ENCODE measurements around the gene EIF2A.

Gene EIF2A

DNA sequence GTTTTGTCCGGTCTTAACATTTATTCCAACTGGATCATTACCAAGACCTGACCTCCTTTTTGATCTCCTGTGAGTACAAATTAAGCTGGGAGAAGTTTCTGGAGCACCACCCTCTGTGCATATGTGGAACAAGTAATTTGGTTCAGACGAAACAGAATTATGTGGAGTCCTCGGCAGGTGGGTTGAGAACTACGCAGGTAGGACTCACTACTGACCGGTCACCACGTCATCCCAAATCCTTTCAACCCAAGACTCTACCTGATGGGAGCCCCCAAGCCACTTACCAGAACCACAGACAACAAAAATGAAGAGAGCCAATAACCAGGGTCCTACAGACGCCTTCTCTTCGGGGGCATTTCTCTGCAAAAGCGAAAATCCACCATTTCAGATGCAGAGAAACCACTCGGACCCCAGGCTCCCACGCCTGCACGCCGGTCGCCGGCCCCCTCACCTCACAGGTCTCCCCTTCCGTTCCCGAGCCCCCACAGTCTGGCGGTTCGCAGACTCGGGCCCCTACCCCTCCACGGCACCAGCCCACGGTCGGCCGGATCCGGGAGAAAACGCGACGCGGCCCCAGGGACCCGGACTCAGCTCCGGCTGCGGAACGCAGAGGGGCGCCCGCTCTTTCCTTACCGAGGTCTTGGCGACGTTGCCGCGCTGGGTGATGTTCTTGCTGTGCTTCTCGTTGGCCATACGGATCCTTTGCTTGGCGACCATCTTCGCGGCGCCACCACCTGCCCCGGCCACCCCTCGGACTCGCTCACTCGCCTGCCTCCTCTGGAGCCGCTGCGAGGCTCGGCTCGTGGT, 965 bp upstream of the EIF2A start:
- in situ Hi-C loops (cut with MboI; ENCODE audit: low sequenced_read_pairs, unreplicated experiment) = loop anchor here (25.0 kb wide), 1 partner anchor 167 kb away; the partner anchor contains the start of gene ERICH6
- DNase-seq (ENCODE audit: low spot score) = peak; percentile 57
- TF ChIP-seq, protein P1, sequence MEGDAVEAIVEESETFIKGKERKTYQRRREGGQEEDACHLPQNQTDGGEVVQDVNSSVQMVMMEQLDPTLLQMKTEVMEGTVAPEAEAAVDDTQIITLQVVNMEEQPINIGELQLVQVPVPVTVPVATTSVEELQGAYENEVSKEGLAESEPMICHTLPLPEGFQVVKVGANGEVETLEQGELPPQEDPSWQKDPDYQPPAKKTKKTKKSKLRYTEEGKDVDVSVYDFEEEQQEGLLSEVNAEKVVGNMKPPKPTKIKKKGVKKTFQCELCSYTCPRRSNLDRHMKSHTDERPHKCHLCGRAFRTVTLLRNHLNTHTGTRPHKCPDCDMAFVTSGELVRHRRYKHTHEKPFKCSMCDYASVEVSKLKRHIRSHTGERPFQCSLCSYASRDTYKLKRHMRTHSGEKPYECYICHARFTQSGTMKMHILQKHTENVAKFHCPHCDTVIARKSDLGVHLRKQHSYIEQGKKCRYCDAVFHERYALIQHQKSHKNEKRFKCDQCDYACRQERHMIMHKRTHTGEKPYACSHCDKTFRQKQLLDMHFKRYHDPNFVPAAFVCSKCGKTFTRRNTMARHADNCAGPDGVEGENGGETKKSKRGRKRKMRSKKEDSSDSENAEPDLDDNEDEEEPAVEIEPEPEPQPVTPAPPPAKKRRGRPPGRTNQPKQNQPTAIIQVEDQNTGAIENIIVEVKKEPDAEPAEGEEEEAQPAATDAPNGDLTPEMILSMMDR (IDR thresholded peaks at IDR 0.05; ENCODE audit: borderline replicate concordance, control extremely low read depth, extremely low read depth, insufficient read depth, missing control alignments) = no peak

DNA sequence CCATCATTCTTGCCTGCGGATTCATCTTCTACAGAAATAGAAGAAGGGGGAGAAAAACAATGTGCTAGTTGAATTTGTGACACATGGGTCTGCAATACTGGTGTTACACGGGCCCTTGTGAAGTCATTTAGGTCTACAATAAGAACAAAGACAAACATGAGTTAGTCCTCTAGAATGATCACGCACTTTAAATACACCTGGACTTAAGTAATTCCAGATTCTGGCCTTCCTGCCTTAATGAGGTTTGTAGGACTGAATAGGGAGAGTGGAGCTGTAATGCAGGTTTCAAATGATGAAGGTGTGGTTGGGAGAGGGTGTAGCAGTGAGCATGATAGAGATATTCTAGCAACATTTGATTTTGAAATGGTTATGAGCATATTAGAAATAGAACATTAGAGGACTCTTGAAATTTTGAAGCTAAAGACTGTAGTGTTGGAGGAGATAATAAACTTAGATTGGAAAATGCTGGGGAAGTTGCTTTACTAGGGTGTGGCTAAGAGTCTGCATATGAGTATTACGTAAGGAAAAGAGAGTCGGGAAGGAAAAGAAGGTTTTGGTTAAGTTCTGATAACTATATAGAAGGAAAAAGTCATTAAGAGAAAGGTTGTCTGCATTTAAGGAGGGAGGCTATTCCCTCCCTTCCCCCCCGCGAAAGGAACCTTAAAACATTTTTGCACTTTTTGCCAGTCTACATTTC, 606 bp downstream of the EIF2A start:
- TF ChIP-seq, protein P1 (IDR thresholded peaks at IDR 0.05; ENCODE audit: borderline replicate concordance, control extremely low read depth, extremely low read depth, insufficient read depth, missing control alignments) = no peak
- in situ Hi-C loops (cut with MboI; ENCODE audit: low sequenced_read_pairs, unreplicated experiment) = loop anchor here (25.0 kb wide), 1 partner anchor 165 kb away; the partner anchor contains the start of gene ERICH6
- DNase-seq (ENCODE audit: low spot score) = no peak

DNA sequence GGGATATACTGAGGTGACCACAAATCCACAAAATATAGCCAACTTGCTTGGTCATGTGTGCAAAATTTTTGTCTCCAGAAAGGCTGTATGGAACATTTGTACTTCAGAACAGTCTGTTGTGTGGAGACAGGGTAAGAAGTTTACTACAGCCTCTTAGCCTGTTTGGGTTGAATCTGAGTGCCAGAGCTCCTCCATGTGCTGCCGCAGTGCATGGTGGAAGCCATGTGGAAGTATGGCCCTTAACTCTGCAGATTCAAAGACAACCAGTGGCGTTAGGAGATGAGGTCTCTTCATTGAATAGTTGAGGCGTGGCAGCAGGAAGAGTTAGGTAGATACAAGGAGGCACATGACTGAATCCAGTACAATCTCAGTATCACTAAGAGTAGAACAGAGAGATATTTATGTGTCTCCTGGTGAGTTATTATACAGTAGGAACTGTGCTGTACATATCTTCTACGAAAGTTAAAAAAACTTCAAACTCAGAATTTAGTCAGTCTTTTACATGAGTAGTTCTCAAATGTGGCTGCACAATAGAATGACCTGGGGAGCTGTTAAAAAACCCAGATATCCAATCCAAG, 9.4 kb downstream of the EIF2A start:
- TF ChIP-seq, protein P1 (IDR thresholded peaks at IDR 0.05; ENCODE audit: borderline replicate concordance, control extremely low read depth, extremely low read depth, insufficient read depth, missing control alignments) = no peak
- in situ Hi-C loops (cut with MboI; ENCODE audit: low sequenced_read_pairs, unreplicated experiment) = no loop called here
- DNase-seq (ENCODE audit: low spot score) = no peak

DNA sequence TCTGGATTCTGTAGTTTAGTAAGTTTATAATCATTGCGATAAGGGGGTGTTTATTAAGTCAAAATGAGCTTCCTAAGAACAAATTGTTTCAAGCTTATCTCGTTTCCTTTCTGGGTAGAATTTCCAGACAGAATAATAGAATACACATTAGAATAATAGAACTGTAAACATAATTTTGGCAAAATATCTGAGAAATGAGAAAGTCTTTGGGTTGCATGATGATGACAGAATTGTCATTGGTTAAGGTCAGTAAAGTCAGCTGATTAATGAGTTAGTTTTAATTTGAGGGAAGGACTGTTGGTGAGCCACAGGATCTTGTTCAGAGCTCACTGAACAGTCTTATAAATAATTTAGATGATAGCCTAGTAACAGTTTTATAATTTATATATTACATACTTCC, 10.2 kb downstream of the EIF2A start:
- TF ChIP-seq, protein P1 (IDR thresholded peaks at IDR 0.05; ENCODE audit: borderline replicate concordance, control extremely low read depth, extremely low read depth, insufficient read depth, missing control alignments) = no peak
- in situ Hi-C loops (cut with MboI; ENCODE audit: low sequenced_read_pairs, unreplicated experiment) = no loop called here
- DNase-seq (ENCODE audit: low spot score) = no peak

DNA sequence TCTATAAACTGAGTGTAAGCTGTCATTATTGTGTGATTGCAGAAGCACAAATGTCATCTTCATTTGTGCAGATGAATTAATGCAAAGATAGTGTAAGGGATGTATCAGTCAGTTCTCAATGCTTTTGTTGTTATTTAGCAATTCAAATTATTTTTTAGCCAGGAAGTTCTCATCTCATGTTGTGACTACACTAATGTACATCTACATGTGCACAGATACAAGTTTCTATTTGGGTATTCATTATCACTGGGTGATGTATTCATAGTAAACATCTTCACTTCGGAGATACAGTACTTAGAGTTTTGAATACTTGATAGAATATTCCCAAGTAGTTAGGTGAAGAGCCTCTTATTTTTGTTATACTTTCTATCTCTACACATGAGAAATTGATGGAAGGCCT, 11.1 kb downstream of the EIF2A start:
- in situ Hi-C loops (cut with MboI; ENCODE audit: low sequenced_read_pairs, unreplicated experiment) = no loop called here
- TF ChIP-seq, protein P1 (IDR thresholded peaks at IDR 0.05; ENCODE audit: borderline replicate concordance, control extremely low read depth, extremely low read depth, insufficient read depth, missing control alignments) = no peak
- DNase-seq (ENCODE audit: low spot score) = no peak

DNA sequence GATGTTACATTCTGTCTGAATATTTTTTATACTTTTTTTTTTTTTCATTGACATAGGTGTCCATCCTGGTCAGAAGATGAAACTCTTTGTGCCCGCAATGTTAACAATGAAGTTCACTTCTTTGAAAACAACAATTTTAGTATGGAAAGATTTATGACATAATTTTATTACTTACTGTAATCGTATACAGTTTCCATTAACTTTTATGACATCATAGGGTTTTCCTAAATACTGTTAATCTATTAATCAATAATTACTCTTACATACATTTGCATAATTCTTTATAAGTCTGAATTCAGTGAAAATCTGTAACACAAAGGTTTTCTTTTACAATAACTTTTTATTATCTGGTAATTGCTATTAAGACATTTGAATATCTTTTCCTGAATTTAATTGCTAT, 17.7 kb downstream of the EIF2A start:
- in situ Hi-C loops (cut with MboI; ENCODE audit: low sequenced_read_pairs, unreplicated experiment) = no loop called here
- TF ChIP-seq, protein P1 (IDR thresholded peaks at IDR 0.05; ENCODE audit: borderline replicate concordance, control extremely low read depth, extremely low read depth, insufficient read depth, missing control alignments) = no peak
- DNase-seq (ENCODE audit: low spot score) = no peak

Data from GM13976 (cell line).